CD4-positive, alpha-beta T cell (primary cell): ENCODE results near the gene OR52M1. TPM values are rescaled to one million over a fixed set of nuclear protein-coding genes. Genes with fewer than 3 reads are reported as not detected.

ENCODE experiments used
- ATAC-seq: fragments of 200-7000 bp; cut with Tn5 transposase; one replicate; pipeline ENCODE4 v1.10.0; 2022; ENCODE audit warnings: mild to moderate bottlenecking; ENCODE audit not compliant: poor library complexity
- CTCF ChIA-PET: fragments of 350-600 bp; sonication (Branson Sonifier 250); formaldehyde crosslinking; loops from one replicate; lab custom pipeline; 2021; ENCODE audit warnings: antibody characterized with exemption, inconsistent platforms; lab: Charles Lee
- POLR2A ChIA-PET: fragments of 350-600 bp; sonication (Branson Sonifier 250); formaldehyde crosslinking; loops from one replicate; lab custom pipeline; 2021; ENCODE audit warnings: antibody characterized with exemption, inconsistent platforms; lab: Charles Lee
- DNase-seq, 14 experiments: peaks; one replicate each; pipeline ENCODE4 v3.0.0-alpha.2; 2013 to 2020; ENCODE audit warnings: mixed read lengths in 2 of 14
- H3K27ac ChIP-seq, 2 donors: one replicate each; pipeline versions ENCODE4 v1.5.1 to v1.7.0; 2013; ENCODE audit warnings: low read length in 2 of 2, low read depth in 1 of 2, mild to moderate bottlenecking in 1 of 2
- H3K27me3 ChIP-seq, 2 experiments: 1 replicate in 1 of 2; 2 replicates in 1 of 2; pipeline versions ENCODE4 v1.6.1 to v1.7.0; 2013; ENCODE audit warnings: low read length in 2 of 2, control low read depth in 1 of 2, mild to moderate bottlenecking in 1 of 2, moderate library complexity in 1 of 2; ENCODE audit not compliant: insufficient read depth in 2 of 2, control insufficient read depth in 1 of 2
- H3K36me3 ChIP-seq: one replicate; pipeline ENCODE4 v1.6.1; 2013; ENCODE audit warnings: low read length, control low read depth; ENCODE audit not compliant: insufficient read depth
- H3K4me1 ChIP-seq: one replicate; pipeline ENCODE4 v1.6.1; 2013; ENCODE audit warnings: low read length, control low read depth; ENCODE audit not compliant: insufficient read depth
- H3K4me3 ChIP-seq: one replicate; pipeline ENCODE4 v1.5.1; 2013; ENCODE audit warnings: mild to moderate bottlenecking, low read length, moderate library complexity
- H3K9me3 ChIP-seq, 2 experiments: 1 replicate in 1 of 2; 2 replicates in 1 of 2; pipeline versions ENCODE4 v1.6.1 to v1.7.0; 2013; ENCODE audit warnings: low read length in 2 of 2, mild to moderate bottlenecking in 2 of 2, control low read depth in 1 of 2, moderate library complexity in 1 of 2; ENCODE audit not compliant: control insufficient read depth in 1 of 2, insufficient read depth in 1 of 2
- H3K27ac Mint-ChIP-seq: one replicate; pipeline ENCODE4 v1.8.0; 2020; ENCODE audit warnings: mixed read lengths
- H3K27me3 Mint-ChIP-seq: one replicate; pipeline ENCODE4 v1.8.0; 2021; ENCODE audit warnings: mixed read lengths
- H3K36me3 Mint-ChIP-seq: one replicate; pipeline ENCODE4 v1.8.0; 2021; ENCODE audit warnings: low read depth, mixed read lengths
- H3K4me1 Mint-ChIP-seq: one replicate; pipeline ENCODE4 v1.8.0; 2021; ENCODE audit warnings: low read depth, mixed read lengths
- H3K4me3 Mint-ChIP-seq: one replicate; pipeline ENCODE4 v1.8.0; 2020; ENCODE audit warnings: mild to moderate bottlenecking, mixed read lengths
- H3K9me3 Mint-ChIP-seq: one replicate; pipeline ENCODE4 v1.8.0; 2020; ENCODE audit warnings: mixed read lengths
- intact Hi-C, 2 experiments: fragments of 100-400 bp; cut with DNase I in 1 of 2; cut with micrococcal nuclease in 1 of 2; formaldehyde crosslinking; loops; one replicate each; pipeline versions ENCODE4 v1.15.1 to v1.9.0; 2023 to 2025; cut with DNase I, micrococcal nuclease
- total RNA-seq, 174 experiments: library from RNA in 2 of 174; stranded (reverse) in 2 of 174; gene quantifications; one replicate each; pipeline ENCODE4 v1.2.3 and lab custom pipeline; 2021 to 2026
- TF ChIP-seq, protein P1 (sequence below): fragments of 200-600 bp; IDR thresholded peaks from one replicate; pipeline ENCODE4 v1.8.0; 2022; ENCODE audit warnings: antibody characterized with exemption, mild to moderate bottlenecking

OR52M1 gene
- total RNA-seq, 2 experiments from 2014 or later: not detected

DNA sequence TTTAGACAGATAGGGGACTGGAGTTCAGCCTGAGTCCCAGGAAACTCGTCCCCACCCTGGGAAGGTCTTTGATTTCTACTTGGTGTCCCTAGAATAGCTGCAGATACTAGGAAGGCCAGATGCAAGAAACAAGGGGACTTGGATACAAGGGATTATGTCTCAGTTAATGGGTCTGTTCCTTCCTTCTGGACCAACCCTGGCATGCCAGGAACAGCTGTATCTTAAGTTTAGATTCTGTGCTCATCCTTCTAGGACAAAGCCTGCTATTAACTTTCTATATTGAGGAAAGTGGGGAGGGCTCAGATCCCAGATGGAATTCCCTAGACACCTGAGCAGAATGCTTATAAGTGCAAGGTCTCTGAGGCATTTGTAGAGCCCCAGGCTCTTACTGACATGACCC, 3.9 kb upstream of the OR52M1 start:
- ChIA-PET CTCF (interaction anchor here (4.3 kb wide), 1 partner anchor 353 kb away, joined by 25 read pairs; no protein-coding TSS in a partner anchor), POLR2A (no interaction called here)
- Mint-ChIP-seq H3K9me3 (no peaks in the 10 kb centered on the region), H3K4me1 (no peaks in the 10 kb centered on the region), H3K27me3 (peaks cover 25% of the 10 kb centered on the region), H3K27ac (no peak overlapping the region), H3K4me3 (no peak overlapping the region), H3K36me3 (no peaks in the 10 kb centered on the region)
- Histone ChIP-seq H3K4me3 (no peak overlapping the region), H3K4me1 (no peaks in the 10 kb centered on the region), H3K27me3 (no peaks in the 10 kb centered on the region), H3K9me3 (no peaks in the 10 kb centered on the region), H3K36me3 (no peaks in the 10 kb centered on the region), H3K27ac (no peak overlapping the region)
- TF ChIP-seq, protein P1, sequence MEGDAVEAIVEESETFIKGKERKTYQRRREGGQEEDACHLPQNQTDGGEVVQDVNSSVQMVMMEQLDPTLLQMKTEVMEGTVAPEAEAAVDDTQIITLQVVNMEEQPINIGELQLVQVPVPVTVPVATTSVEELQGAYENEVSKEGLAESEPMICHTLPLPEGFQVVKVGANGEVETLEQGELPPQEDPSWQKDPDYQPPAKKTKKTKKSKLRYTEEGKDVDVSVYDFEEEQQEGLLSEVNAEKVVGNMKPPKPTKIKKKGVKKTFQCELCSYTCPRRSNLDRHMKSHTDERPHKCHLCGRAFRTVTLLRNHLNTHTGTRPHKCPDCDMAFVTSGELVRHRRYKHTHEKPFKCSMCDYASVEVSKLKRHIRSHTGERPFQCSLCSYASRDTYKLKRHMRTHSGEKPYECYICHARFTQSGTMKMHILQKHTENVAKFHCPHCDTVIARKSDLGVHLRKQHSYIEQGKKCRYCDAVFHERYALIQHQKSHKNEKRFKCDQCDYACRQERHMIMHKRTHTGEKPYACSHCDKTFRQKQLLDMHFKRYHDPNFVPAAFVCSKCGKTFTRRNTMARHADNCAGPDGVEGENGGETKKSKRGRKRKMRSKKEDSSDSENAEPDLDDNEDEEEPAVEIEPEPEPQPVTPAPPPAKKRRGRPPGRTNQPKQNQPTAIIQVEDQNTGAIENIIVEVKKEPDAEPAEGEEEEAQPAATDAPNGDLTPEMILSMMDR: no peak
- DNase-seq: no peak
- intact Hi-C loops: no loop called here
- no peak for ATAC-seq

DNA sequence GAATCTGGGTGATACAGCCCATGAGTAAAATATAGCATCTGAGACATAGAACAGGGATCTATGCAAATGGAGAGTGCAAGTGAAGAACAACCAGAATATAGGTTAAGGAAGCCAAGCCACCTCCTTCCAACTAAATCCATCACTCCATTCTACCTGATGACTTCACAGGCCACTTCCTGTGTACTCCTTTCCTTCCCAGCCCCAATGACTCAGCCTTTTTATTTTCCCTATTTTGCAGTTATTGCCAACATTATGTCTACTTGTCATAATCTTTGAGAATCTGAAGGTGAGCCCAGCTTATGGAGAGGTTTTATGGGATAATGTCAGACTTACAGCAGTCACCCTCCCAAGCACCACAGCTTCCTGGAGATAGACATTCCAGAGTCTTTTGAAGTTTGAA, 1.4 kb upstream of the OR52M1 start:
- no peak for DNase-seq
- ChIA-PET CTCF (interaction anchor here (2.9 kb wide), 1 partner anchor 356 kb away, joined by 11 read pairs; no protein-coding TSS in a partner anchor), POLR2A (no interaction called here)

DNA sequence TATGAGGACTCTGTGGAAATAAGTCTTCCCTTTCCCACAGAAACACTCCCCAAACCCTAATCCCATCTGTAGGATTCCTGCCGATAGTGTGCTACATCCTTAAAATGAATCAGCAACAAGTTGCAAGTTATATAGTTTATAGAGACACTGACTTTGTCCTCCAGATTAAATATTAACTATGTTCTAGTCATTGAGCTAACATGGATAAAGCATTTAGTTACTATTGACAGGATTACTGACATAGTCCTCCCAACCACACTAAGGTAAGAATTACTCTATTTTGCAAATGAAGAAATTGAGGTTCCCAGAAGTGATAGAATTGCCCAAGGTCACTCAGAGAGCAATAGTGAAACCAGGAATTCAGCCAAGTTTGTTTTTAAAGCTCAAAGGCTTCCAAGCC, 1.9 kb downstream of the OR52M1 start:
- H3K9me3 ChIP-seq: no peaks in the 10 kb centered on the region
- Mint-ChIP-seq H3K9me3 (no peaks in the 10 kb centered on the region), H3K4me3 (no peak overlapping the region), H3K36me3 (no peaks in the 10 kb centered on the region), H3K4me1 (no peaks in the 10 kb centered on the region), H3K27ac (no peak overlapping the region), H3K27me3 (peaks cover 25% of the 10 kb centered on the region)
- TF ChIP-seq, protein P1: no peak
- ATAC-seq: no peak
- intact Hi-C loops: no loop called here
- no peak overlapping the region for H3K27ac ChIP-seq
- H3K36me3 ChIP-seq: no peaks in the 10 kb centered on the region
- peaks cover 0 to 5% of the 10 kb centered on the region in 2 experiments for H3K27me3 ChIP-seq
- ChIA-PET POLR2A (no interaction called here), CTCF (no interaction called here)
- H3K4me1 ChIP-seq: no peaks in the 10 kb centered on the region
- no peak for DNase-seq
- no peak overlapping the region for H3K4me3 ChIP-seq

More for the DNA sequence above, 1.4 kb upstream of the OR52M1 start:
- Mint-ChIP-seq H3K4me1 (no peaks in the 10 kb centered on the region), H3K36me3 (no peaks in the 10 kb centered on the region), H3K27me3 (peaks cover 23% of the 10 kb centered on the region), H3K27ac (no peak overlapping the region), H3K4me3 (no peak overlapping the region), H3K9me3 (no peaks in the 10 kb centered on the region)
- Histone ChIP-seq H3K27me3 (no peaks in the 10 kb centered on the region), H3K4me3 (no peak overlapping the region), H3K27ac (no peak overlapping the region), H3K9me3 (no peaks in the 10 kb centered on the region), H3K4me1 (no peaks in the 10 kb centered on the region), H3K36me3 (no peaks in the 10 kb centered on the region)
- TF ChIP-seq, protein P1: no peak
- ATAC-seq: no peak
- intact Hi-C loops: no loop called here
